OCI-LY7 (cell line): Measurements from ENCODE around the gene DPM1. TPM values are rescaled to one million over a fixed set of nuclear protein-coding genes. Genes with fewer than 3 reads are reported as not detected.

Experiments used
- BruUV-seq: library from RNA; stranded (reverse); fragments of 400-500 nt; replicated peaks from 2 replicates; lab custom pipeline; 2021; lab: Mats Ljungman, UMichigan
- CTCF ChIA-PET: fragments of 300-600 bp; sonication (Branson Sonifier 250); formaldehyde crosslinking; loops from one replicate; lab custom pipeline; 2022; ENCODE audit warnings: antibody characterized with exemption; ENCODE audit not compliant: unreplicated experiment; lab: Charles Lee
- POLR2A ChIA-PET: fragments of 300-600 bp; sonication (Branson Sonifier 250); formaldehyde crosslinking; loops from one replicate; lab custom pipeline; 2022; ENCODE audit warnings: antibody characterized with exemption; lab: Charles Lee
- DNase-seq: peaks from one replicate; pipeline ENCODE4 v3.0.0-alpha.2; 2015; ENCODE audit warnings: low spot score
- H2AFZ ChIP-seq: fragments of 200-600 bp; sonication (generic), shearing (Covaris generic); 2 replicates; pipeline ENCODE4 v1.6.1; 2014; ENCODE audit warnings: mild to moderate bottlenecking, antibody characterized with exemption, low read length, moderate library complexity
- H3K27ac ChIP-seq: fragments of 200-600 bp; sonication (generic); 2 replicates; pipeline ENCODE4 v1.5.1; 2014; ENCODE audit warnings: mixed run types, low read depth, mild to moderate bottlenecking, moderate library complexity, low read length, inconsistent platforms; ENCODE audit not compliant: poor library complexity, severe bottlenecking
- H3K36me3 ChIP-seq: fragments of 200-600 bp; sonication (generic); 2 replicates; pipeline ENCODE4 v1.6.1; 2014; ENCODE audit warnings: mild to moderate bottlenecking, antibody characterized with exemption, low read length, moderate library complexity, mixed read lengths; ENCODE audit not compliant: insufficient read depth
- H3K4me1 ChIP-seq: fragments of 200-600 bp; sonication (generic); 2 replicates; pipeline ENCODE4 v1.5.1; 2014; ENCODE audit warnings: mild to moderate bottlenecking, low read length; ENCODE audit not compliant: insufficient read depth, poor library complexity, severe bottlenecking
- H3K4me2 ChIP-seq: fragments of 200-600 bp; sonication (generic); 2 replicates; pipeline ENCODE4 v1.6.1; 2014; ENCODE audit warnings: mild to moderate bottlenecking, low read length
- H3K4me3 ChIP-seq: fragments of 200-600 bp; sonication (generic); 2 replicates; pipeline ENCODE4 v1.5.1; 2014; ENCODE audit warnings: mild to moderate bottlenecking, low read depth, low read length; ENCODE audit not compliant: poor library complexity, severe bottlenecking
- H3K79me2 ChIP-seq: fragments of 200-600 bp; sonication (generic); 2 replicates; pipeline ENCODE4 v1.6.1; 2016; ENCODE audit warnings: low read depth, mild to moderate bottlenecking, low read length, moderate library complexity, mixed read lengths; ENCODE audit not compliant: insufficient read depth
- H3K9me2 ChIP-seq: fragments of 200-600 bp; sonication (generic); 2 replicates; pipeline ENCODE4 v1.6.1; 2016; ENCODE audit warnings: mild to moderate bottlenecking, low read length, mixed read lengths; ENCODE audit not compliant: insufficient read depth
- H3K9me3 ChIP-seq: fragments of 200-600 bp; sonication (generic); 2 replicates; pipeline ENCODE4 v1.6.1; 2014; ENCODE audit warnings: mild to moderate bottlenecking, mixed run types, low read length, mixed read lengths
- H4K20me1 ChIP-seq: fragments of 200-600 bp; sonication (generic); 2 replicates; pipeline ENCODE4 v1.6.1; 2014; ENCODE audit warnings: mild to moderate bottlenecking, antibody characterized with exemption, low read length, moderate library complexity, mixed read lengths; ENCODE audit not compliant: insufficient read depth
- CTCF ChIP-seq: fragments of 200-600 bp; sonication (generic); conservative IDR thresholded peaks from 2 replicates; pipeline ENCODE4 v1.5.1; 2014; ENCODE audit warnings: mild to moderate bottlenecking, antibody characterized with exemption, low read length, moderate library complexity, mixed read lengths
- EZH2phosphoT487 ChIP-seq: fragments of 200-600 bp; sonication (generic); IDR thresholded peaks from 2 replicates; pipeline ENCODE4 v1.6.1; 2018; ENCODE audit warnings: low read depth, borderline replicate concordance, mild to moderate bottlenecking, mixed run types, antibody characterized with exemption, low read length, moderate library complexity, mixed read lengths
- intact Hi-C: fragments of 100-400 bp; cut with micrococcal nuclease; formaldehyde crosslinking; loops from one replicate; pipeline ENCODE4 v1.10.0; 2022; ENCODE audit not compliant: unreplicated experiment
- total RNA-seq, 2 experiments: library from RNA; depleted of rRNA in 1 of 2; stranded (reverse); fragments of >200 nt in 1 of 2; shearing (Covaris generic) in 1 of 2; gene quantifications; 2 replicates each; pipeline ENCODE4 v1.2.3, GENCODE V29; 2014 to 2022

Gene DPM1
- total RNA-seq, 2 experiments from 2014 or later, result 60.2 to 71.2 TPM

GRCh38 chr20:50982363-50982762, 24.0 kb upstream of the DPM1 start:
- TF ChIP-seq CTCF (no peak), EZH2phosphoT487 (no peak)
- BruUV-seq, result no TSS peak
- no peak overlapping the region for H2AFZ ChIP-seq
- no peaks in the 10 kb centered on the region for H4K20me1 ChIP-seq
- ChIA-PET POLR2A (no interaction called here), CTCF (no interaction called here)
- H3K4me3 ChIP-seq, result no peak overlapping the region
- intact Hi-C loops, result no loop called here
- no peaks in the 10 kb centered on the region for H3K4me1 ChIP-seq
- no peaks in the 10 kb centered on the region for H3K9me2 ChIP-seq
- H3K9me3 ChIP-seq, result no peaks in the 10 kb centered on the region
- H3K36me3 ChIP-seq, result no peaks in the 10 kb centered on the region
- no peak overlapping the region for H3K27ac ChIP-seq
- no peak for DNase-seq
- H3K4me2 ChIP-seq, result no peak overlapping the region
- no peaks in the 10 kb centered on the region for H3K79me2 ChIP-seq

- Histone ChIP-seq H3K9me3 (no peaks in the 10 kb centered on the region), H4K20me1 (no peaks in the 10 kb centered on the region), H2AFZ (no peak overlapping the region), H3K79me2 (no peaks in the 10 kb centered on the region), H3K4me3 (no peak overlapping the region), H3K27ac (no peak overlapping the region), H3K4me2 (no peak overlapping the region), H3K4me1 (no peaks in the 10 kb centered on the region), H3K9me2 (no peaks in the 10 kb centered on the region), H3K36me3 (no peaks in the 10 kb centered on the region)
- ChIA-PET CTCF (no interaction called here), POLR2A (interaction anchor here (0.6 to 1.1 kb wide), 4 partner anchors 19 to 325 kb away, joined by 4 to 6 read pairs (median 4); no protein-coding TSS in a partner anchor)
- peak; percentile 65; the same call in 1 of the 2 replicates for TF ChIP-seq CTCF
- no peak for TF ChIP-seq EZH2phosphoT487
- intact Hi-C loops, result no loop called here
- no TSS peak for BruUV-seq
- no peak for DNase-seq
Observed at GRCh38 chr20:50981714-50982048, 23.3 kb upstream of the DPM1 start.

GRCh38 chr20:50980851-50981713, 22.8 kb upstream of the DPM1 start:
- Histone ChIP-seq H2AFZ (no peak overlapping the region), H3K4me1 (no peaks in the 10 kb centered on the region), H3K9me2 (no peaks in the 10 kb centered on the region), H3K36me3 (no peaks in the 10 kb centered on the region), H3K9me3 (no peaks in the 10 kb centered on the region), H4K20me1 (no peaks in the 10 kb centered on the region), H3K4me2 (no peak overlapping the region), H3K79me2 (no peaks in the 10 kb centered on the region), H3K27ac (no peak overlapping the region), H3K4me3 (no peak overlapping the region)
- BruUV-seq, result no TSS peak
- TF ChIP-seq CTCF, result peak; percentile 95
- TF ChIP-seq EZH2phosphoT487, result no peak
- ChIA-PET POLR2A (interaction anchor here (0.6 to 1.1 kb wide), 4 partner anchors 18 to 326 kb away, joined by 4 to 6 read pairs (median 4); no protein-coding TSS in a partner anchor), CTCF (interaction anchor here (0.7 kb wide), 1 partner anchor 305 kb away, joined by 3 read pairs; no protein-coding TSS in a partner anchor)
- intact Hi-C loops, result no loop called here
- DNase-seq, result peak; percentile 78
